SIG-M5 treated with dmso at 0.1 percent for 504 hours (cell line): ENCODE measurements around the gene FANCM.
A peak's percentile ranks its signal among the peaks of the same experiment; 100 is the strongest.
"Not testable (repeated sequence)": the region's sequence is repeated elsewhere in the genome, so short reads cannot be mapped to it uniquely, and the experiment has no call there.

Experiments used
- DNase-seq: peaks from one replicate; lab custom pipeline; 2025; ENCODE audit not compliant: unreplicated experiment; lab: John Stamatoyannopoulos, UW

Gene FANCM

GRCh38 chr14:45142083-45142482 is 6.4 kb downstream of the FANCM start:
- peak; percentile 60 for DNase-seq

DNA sequence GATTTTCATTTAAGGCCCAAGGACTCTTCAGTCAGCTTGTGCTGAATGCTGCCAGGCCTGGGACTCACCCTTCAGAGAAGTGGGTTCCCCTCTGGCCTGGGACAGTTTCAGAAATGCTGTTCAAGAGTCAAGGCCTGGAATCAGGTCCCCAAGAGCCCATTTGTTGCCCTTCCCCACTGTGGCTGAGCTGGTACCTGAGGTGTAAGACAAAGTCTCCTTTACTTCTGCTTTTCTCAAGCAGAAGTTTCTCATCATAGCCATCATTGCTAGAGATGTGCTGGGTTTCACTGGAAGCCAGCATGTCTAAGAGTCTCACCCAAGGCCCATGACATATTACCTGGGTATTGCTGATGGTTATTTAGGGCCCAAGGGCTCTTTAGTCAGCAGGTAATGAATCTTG is 8.9 kb downstream of the FANCM start:
- DNase-seq: no peak

DNA sequence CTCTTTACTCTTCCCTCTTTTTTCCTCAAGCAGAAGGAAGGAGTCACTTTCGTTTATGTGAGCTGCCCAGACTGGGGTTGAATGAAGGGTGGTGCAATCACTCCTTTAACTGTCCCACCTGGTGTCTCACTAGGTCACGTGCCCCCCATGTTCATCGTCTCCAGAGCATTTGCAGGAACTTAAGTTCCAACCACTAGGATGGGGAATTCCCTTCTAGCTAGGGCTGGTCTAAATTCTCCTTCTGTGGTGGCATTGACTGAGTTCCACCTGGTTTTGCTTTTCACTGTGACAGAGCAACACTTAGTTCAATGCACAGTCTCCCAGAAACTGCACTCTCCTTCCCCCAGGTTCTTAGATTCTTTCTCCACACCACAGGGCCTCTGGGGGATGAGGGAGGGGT is 9.5 kb downstream of the FANCM start:
- DNase-seq: no peak

- no peak for DNase-seq
Observed at GRCh38 chr14:45149602-45150001, 13.9 kb downstream of the FANCM start.

GRCh38 chr14:45150386-45150890 is 14.7 kb downstream of the FANCM start:
- DNase-seq: no peak

DNA sequence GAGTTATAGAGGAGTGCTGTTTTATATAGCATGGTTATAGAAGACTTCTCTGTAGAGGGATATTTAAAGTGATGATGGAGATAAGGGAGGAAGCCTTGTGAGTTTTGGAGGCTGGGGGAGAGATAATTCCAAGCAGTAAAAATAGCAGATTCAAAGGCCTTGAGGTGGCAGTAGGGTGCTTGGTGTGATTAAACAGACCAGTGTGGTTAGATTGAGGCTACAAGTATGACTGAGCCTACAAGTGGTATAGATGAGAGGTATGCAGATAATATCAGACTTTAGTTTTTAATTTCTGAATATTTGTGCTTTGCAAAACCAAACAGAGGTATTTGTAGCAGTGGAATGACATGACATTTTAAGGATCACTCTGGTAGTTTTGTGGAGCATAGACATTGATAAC is 20.3 kb downstream of the FANCM start:
- no peak for DNase-seq

- no peak for DNase-seq
Observed at GRCh38 chr14:45169906-45170305, 34.2 kb downstream of the FANCM start.

- DNase-seq: peak; percentile 78
Observed at GRCh38 chr14:45177076-45177475, 41.3 kb downstream of the FANCM start.

- no peak for DNase-seq
Observed at GRCh38 chr14:45181329-45181728, 45.6 kb downstream of the FANCM start.

DNA sequence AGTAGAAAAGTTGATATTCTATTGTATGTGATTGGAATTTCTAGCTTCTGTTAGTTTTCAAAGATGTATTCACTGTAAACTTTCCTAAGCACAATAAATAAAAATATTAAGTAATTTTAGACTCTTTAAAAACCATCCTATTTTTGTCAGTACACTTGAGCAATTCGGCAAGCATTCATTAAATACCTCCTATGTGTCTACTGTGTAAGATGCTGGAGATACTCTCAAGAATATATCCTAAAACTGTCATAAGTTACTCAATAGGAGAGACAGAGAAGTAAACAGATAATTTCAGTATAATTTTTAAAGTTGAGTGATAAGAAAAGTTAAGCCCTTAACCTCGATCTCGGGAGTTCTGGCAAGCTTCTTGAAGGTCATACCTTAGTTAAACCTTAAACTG is 46.1 kb downstream of the FANCM start:
- DNase-seq: no peak

- no peak for DNase-seq
Observed at GRCh38 chr14:45185100-45185814, 49.5 kb downstream of the FANCM start.

GRCh38 chr14:45194964-45195363 is 59.2 kb downstream of the FANCM start:
- DNase-seq: no peak

GRCh38 chr14:45198551-45198950 is 62.8 kb downstream of the FANCM start:
- no peak for DNase-seq

- DNase-seq: no peak
Observed at GRCh38 chr14:45199230-45199629, 63.5 kb downstream of the FANCM start.

- peak; percentile 24 for DNase-seq
Observed at GRCh38 chr14:45201905-45202304, 66.2 kb downstream of the FANCM start.

- DNase-seq: no peak
Observed at GRCh38 chr14:45204241-45204640, 68.5 kb downstream of the FANCM start.

GRCh38 chr14:45210159-45210558 is 74.4 kb downstream of the FANCM start:
- no peak for DNase-seq

DNA sequence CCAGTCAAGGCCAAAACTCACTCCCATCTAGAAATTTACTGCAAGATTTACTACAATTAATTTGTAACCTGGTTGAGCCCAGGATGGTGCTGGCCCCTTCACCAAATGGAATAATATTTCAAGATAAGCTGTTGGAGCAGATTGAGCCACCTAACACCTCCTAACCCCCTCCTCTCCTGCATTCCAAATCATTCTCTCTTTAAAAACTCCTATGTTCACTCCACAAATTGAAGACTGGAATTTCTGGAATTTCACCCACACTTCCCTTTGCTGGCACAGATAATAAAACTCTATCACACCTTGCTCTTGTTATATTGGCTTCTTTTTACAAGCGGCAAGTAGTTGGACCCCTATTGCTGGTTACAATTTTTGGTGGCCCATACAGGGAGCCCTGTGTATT is 75.6 kb downstream of the FANCM start:
- no peak for DNase-seq

DNA sequence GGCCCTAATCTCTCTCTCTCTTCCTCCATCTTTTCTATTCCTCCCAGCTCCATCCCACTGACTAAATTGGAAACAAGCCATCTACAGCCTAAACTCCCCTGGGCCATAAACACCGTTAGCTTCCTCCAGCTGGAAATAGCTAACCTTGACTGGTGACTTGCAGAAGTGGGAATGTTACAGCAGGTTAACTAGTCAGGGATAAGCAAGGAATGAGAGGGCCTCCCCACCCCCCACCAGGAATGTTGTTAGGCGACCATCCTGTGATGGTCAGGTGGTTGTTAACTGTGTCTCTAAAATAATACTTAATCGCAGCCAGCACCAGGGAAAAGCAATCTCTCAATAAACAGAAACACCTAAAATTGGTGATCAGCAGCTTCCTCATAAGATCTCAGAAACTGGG is 76.5 kb downstream of the FANCM start:
- DNase-seq: no peak

GRCh38 chr14:45213716-45214115 is 78.0 kb downstream of the FANCM start:
- DNase-seq: not testable (repeated sequence)

GRCh38 chr14:45214341-45214740 is 78.6 kb downstream of the FANCM start:
- not testable (repeated sequence) for DNase-seq

- DNase-seq: no peak
Observed at GRCh38 chr14:45222485-45223262, 86.9 kb downstream of the FANCM start.
